Endothelial cell (in vitro differentiated cells): Measurements from ENCODE around the gene LRRC10. TPM values are rescaled to one million over a fixed set of nuclear protein-coding genes. Genes with fewer than 3 reads are reported as not detected.
A peak's percentile ranks its signal among the peaks of the same experiment; 100 is the strongest.

Source experiments
- DNase-seq: peaks from one replicate; pipeline ENCODE4 v3.0.0; 2021; ENCODE audit warnings: low spot score
- H3K27ac Mint-ChIP-seq: one replicate; pipeline ENCODE4 v1.8.0; 2021; ENCODE audit warnings: mixed read lengths, inconsistent platforms; ENCODE audit not compliant: unreplicated experiment
- H3K27me3 Mint-ChIP-seq: one replicate; pipeline ENCODE4 v1.8.0; 2021; ENCODE audit warnings: mild to moderate bottlenecking, moderate library complexity, mixed read lengths, inconsistent platforms; ENCODE audit not compliant: unreplicated experiment
- H3K36me3 Mint-ChIP-seq: one replicate; pipeline ENCODE4 v1.8.0; 2021; ENCODE audit warnings: mild to moderate bottlenecking, low read depth, mixed read lengths, inconsistent platforms; ENCODE audit not compliant: unreplicated experiment
- H3K4me1 Mint-ChIP-seq: one replicate; pipeline ENCODE4 v1.8.0; 2021; ENCODE audit warnings: mild to moderate bottlenecking, mixed read lengths, inconsistent platforms; ENCODE audit not compliant: unreplicated experiment
- H3K4me3 Mint-ChIP-seq: one replicate; pipeline ENCODE4 v1.8.0; 2021; ENCODE audit warnings: mild to moderate bottlenecking, mixed read lengths, inconsistent platforms; ENCODE audit not compliant: unreplicated experiment
- H3K9me3 Mint-ChIP-seq: one replicate; pipeline ENCODE4 v1.8.0; 2021; ENCODE audit warnings: mixed read lengths, inconsistent platforms; ENCODE audit not compliant: unreplicated experiment
- CTCF ChIP-seq: fragments of 200-600 bp; sonication (generic); IDR thresholded peaks from one replicate; pipeline ENCODE4 v1.5.0; 2021; ENCODE audit warnings: antibody characterized with exemption; ENCODE audit not compliant: unreplicated experiment
- total RNA-seq: library from RNA; stranded (reverse); fragmentation: NEBNext Ultra II Directional; extraction: Animal tissue kit (Norgen Biotek cat#: 25700); gene quantifications from one replicate; pipeline ENCODE4 v1.2.1, GENCODE V29; 2021; ENCODE audit not compliant: unreplicated experiment

Gene LRRC10
- total RNA-seq, 1 donor from 2014 or later, result not detected

GRCh38 chr12:69602954-69603353 lies 7.8 kb downstream of the LRRC10 start:
- DNase-seq, result no peak
- no peak for TF ChIP-seq CTCF
- peaks cover 18% of the 10 kb centered on the region for H3K36me3 Mint-ChIP-seq

DNA sequence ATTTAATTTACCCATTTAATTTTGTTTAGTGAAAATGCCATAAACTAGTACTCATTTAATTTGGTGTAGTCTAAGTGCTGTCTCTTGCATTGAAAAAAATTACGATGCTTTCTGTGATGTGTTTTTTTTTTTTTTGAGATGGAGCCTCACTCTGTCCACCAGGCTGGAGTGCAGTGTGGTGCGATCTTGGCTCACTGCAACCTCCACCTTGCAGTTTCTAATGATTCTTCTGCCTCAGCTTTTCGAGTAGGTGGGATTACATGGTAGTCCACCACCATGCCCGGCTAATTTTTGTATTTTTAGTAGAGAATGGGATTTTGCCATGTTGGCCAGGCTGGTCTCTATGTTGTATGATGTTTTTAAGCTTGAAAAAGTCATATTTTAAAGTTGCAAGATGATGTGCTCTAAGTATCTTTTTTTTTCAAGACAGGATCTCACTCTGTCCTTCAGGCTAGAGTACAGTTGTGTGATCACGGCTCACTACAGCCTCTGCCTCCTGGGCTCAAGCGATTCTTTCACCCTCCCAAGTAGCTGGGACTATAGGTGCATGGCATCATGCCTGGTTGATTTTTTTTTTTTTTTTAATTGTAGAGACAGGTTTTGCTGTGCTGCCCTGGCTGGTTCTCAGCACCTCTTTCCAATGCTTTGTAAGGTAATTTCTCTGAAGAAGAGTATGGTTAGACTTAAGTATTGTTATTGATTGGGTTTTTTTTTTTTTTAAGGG lies 8.6 kb downstream of the LRRC10 start:
- Mint-ChIP-seq H3K9me3 (no peaks in the 10 kb centered on the region), H3K36me3 (peaks cover 21% of the 10 kb centered on the region), H3K4me1 (no peaks in the 10 kb centered on the region), H3K27ac (no peak overlapping the region), H3K27me3 (peaks cover 2% of the 10 kb centered on the region), H3K4me3 (peak overlapping the region; percentile 71)
- no peak for DNase-seq
- TF ChIP-seq CTCF, result no peak

More at GRCh38 chr12:69602954-69603353, 7.8 kb downstream of the LRRC10 start:
- H3K27me3 Mint-ChIP-seq, result peaks cover 2% of the 10 kb centered on the region
- no peak overlapping the region for H3K4me3 Mint-ChIP-seq
- H3K4me1 Mint-ChIP-seq, result peaks cover 2% of the 10 kb centered on the region
- no peaks in the 10 kb centered on the region for H3K9me3 Mint-ChIP-seq
- H3K27ac Mint-ChIP-seq, result no peak overlapping the region

DNA sequence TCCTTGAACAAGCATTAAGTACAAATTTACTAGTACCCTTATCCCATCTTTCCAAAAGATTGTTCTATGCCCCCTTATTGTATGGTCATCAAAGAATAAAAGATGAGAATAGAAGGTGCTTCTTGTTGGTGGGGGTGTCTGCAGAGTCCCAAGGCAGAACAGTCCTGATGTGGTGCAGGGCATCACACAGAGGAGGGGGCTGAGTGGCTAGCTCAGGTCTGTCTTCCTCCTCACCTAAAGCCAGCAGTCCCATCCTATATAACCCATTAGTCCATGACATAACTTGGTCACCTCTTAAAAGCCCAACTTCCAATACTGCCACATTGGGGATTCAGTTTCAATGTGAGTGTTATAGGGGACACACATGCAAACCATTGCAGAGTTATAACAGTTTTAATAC lies 9.9 kb downstream of the LRRC10 start:
- no peak for TF ChIP-seq CTCF
- H3K36me3 Mint-ChIP-seq, result peaks cover 21% of the 10 kb centered on the region
- no peak overlapping the region for H3K4me3 Mint-ChIP-seq
- no peaks in the 10 kb centered on the region for H3K4me1 Mint-ChIP-seq
- DNase-seq, result no peak
- peaks cover 2% of the 10 kb centered on the region for H3K27me3 Mint-ChIP-seq
- no peaks in the 10 kb centered on the region for H3K9me3 Mint-ChIP-seq
- H3K27ac Mint-ChIP-seq, result no peak overlapping the region

DNA sequence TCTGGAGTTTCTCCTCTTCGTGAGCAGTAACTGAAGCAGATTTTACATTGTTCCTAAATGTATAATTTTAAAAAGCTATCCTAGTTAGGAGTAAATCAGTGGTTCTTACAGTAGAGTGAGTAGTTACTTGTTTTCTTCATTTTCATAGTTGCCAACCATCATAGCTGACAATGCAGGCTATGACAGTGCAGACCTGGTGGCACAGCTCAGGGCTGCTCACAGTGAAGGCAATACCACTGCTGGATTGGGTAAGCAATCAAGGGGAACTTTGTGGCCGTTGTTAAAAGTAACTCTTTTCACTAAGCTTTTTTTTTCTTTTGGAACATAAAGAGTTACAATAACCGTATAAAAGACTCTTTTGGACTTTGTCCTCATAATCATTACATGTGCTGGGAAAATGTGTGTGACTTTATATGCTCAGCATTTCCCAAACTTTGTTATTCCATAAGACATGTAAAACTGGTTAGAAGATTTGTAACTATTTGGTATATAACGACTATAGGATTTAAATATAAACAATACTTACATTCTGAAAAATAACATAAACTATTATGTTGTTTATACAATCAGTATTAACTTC lies 12.4 kb downstream of the LRRC10 start:
- Mint-ChIP-seq H3K4me3 (peak overlapping the region; percentile 33), H3K4me1 (no peaks in the 10 kb centered on the region), H3K27me3 (peaks cover 2% of the 10 kb centered on the region), H3K9me3 (no peaks in the 10 kb centered on the region), H3K27ac (no peak overlapping the region), H3K36me3 (peaks cover 29% of the 10 kb centered on the region)
- TF ChIP-seq CTCF, result no peak
- DNase-seq, result no peak

GRCh38 chr12:69595689-69596088 lies 15.0 kb downstream of the LRRC10 start:
- no peaks in the 10 kb centered on the region for H3K27me3 Mint-ChIP-seq
- H3K4me1 Mint-ChIP-seq, result no peaks in the 10 kb centered on the region
- peaks cover 18% of the 10 kb centered on the region for H3K36me3 Mint-ChIP-seq
- no peak for DNase-seq
- no peak overlapping the region for H3K27ac Mint-ChIP-seq
- no peak for TF ChIP-seq CTCF
- H3K4me3 Mint-ChIP-seq, result no peak overlapping the region
- no peaks in the 10 kb centered on the region for H3K9me3 Mint-ChIP-seq
